GM18867 (cell line): ENCODE measurements around the gene DPF3.

Experiments
- ATAC-seq: cut with Tn5 transposase; IDR thresholded peaks from one replicate; pipeline ENCODE4 v1.9.1; 2021; ENCODE audit warnings: mild to moderate bottlenecking, moderate library complexity; ENCODE audit not compliant: unreplicated experiment

Gene DPF3

DNA sequence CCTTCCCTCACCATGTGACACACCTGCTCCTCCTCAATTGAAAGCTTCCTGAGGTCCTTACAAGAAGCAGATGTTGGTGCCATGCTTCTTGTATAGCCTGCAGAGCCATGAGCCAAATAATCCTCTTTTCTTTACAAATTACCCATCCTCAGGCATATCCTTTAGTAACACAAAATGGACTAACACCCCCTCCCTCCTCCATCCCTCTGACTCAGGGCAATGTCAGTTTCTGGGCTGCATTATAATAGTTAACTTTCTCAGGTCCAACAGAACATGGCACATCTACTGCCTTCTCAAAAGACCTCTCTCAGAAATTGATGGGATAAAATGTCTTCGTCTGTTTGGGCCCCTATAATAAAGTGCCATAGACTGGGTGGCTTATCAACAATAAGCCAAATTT, 287.0 kb downstream of the DPF3 start:
- ATAC-seq, result no peak

DNA sequence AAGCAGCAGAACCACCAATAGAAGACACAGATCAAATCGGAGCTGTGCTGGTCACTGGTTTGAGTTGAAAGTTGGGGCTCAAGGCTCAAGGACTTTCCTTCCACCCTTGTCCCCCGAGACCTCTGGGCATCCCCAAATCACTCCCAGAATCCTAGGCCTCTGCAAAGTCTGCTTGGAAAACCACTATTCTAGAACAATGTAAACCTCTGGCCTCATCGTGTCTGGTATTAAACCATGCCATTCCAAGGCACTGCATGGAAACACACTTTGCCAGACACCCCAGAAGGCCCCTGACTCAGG, 288.0 kb downstream of the DPF3 start:
- no peak for ATAC-seq

- ATAC-seq, result no peak
Observed at GRCh38 chr14:72605096-72605920, 288.6 kb downstream of the DPF3 start.

- ATAC-seq, result no peak
Observed at GRCh38 chr14:72604133-72604532, 289.8 kb downstream of the DPF3 start.

DNA sequence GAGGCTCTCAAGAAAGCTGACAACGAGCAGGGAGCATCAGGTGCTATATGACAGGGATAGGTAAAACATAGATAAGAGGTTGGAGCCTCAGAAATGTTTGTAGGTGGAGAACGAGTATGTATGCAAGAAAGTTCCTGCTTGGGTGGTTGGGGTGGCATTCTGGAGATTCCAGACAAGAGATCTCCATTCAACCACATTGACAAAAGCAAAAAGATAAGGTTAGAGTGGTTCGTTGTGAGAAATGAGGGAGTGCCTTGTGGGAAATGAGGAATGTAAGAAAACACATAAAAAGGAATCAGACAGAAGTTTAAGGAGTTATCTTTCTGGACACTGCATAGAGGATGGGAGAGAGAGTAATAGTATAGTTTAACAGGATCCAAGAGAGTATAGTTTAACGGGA, 290.3 kb downstream of the DPF3 start:
- ATAC-seq, result no peak

GRCh38 chr14:72600551-72601330, 293.2 kb downstream of the DPF3 start:
- ATAC-seq, result no peak

GRCh38 chr14:72599579-72600470, 294.1 kb downstream of the DPF3 start:
- no peak for ATAC-seq

DNA sequence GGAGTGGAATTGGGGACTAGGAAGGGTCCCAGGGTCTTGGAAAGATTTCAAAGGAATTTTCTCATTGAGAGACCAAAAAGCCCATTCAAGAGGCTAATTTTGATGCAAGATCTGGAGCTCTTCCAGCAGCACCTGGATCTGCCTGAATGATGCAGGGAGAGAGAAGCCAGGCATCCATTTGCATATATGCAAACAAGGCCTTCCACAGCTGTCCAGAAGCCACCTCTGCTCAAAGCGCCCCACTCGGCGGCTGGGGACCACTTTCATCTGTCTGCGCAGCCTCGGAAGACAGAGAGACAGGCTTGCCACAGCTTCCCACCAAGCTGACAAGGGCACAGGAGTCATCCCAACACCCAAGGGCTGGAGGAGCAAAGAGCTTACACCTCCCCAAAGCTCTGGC, 295.6 kb downstream of the DPF3 start:
- peak; percentile 49 for ATAC-seq

DNA sequence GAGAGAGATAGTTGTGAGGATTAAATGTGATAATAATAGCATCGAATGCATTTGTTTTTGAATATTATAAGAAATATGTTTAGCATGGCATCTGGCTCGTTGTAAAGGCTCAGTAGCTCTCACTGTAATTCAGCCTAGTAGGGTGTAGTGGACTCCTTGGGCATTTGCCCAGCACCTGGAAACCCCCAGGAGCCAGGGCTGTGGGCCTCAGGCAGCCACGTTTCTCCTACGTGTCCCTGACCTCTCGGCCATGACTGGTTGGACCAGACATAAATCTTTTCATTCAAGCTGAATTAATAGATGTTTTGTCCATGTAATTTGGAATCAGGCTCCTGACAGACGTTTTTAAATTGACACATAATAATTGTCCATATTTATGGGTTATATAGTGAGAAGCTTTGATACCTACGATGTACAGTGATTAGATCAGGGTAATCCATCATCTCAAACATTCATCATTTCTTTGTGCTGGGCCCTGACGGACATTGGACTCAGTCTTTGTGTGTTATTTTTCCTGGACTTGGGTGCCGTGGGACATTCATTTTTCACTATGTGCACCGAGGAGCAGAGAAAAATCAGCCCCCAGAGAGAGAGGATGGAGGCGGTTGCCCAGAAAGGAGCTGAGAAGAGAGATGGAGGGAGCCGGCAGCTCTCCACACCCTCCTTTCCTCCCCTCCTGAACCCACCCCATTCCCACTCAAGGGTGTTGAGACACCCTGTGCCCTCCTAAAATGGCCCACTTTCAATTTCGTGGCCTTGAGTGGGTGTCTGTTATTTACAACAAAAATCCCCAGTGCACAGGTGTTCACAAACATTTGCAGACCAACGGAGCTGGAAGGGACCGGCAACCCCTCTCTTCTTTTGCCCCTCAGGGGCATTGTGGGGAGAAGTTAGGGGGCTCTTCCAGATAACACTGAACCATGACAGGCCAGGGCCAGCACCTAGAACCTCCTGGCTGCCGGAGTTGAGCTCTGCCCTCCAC, 296.4 kb downstream of the DPF3 start:
- ATAC-seq, result peak; percentile 19

GRCh38 chr14:72595152-72595862, 298.6 kb downstream of the DPF3 start:
- ATAC-seq, result no peak

DNA sequence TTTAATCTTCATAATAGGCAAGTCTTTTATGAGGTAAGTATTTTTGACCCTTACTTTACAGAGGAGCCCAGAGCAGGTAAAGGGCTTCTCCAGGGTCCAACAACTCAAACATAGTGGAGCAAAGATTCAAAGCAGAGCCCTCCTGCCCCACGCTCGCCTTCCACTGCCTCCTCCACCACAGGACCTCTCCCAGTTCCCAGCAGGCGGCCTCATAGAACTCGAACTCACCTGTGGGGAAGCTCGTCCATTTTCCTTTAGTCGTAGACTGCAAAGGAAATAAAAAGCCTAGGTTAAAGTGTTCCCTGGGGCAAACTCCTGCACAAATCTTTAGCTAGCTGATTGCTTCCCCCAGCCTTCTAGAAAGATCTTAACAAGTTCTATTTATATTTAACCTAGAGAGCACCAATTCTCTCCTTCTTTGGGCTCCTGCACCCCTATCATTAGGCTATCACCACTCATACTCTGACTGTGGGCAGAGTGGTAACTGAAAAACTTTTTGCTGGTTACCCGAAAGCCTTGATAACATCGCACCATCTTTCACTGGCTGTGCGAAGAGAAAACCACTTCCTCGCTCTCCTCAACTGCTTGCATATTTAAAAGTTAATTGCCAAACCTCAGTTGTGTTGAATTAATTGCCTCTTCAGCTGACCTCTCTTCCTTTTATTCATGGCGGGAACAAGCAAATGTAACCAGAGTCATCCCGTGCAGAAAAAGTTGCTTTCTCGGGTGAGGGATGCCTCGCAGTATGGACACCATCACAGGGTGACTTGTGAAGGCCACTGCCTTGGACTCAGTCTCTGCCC, 299.6 kb downstream of the DPF3 start:
- peak; percentile 83 for ATAC-seq

DNA sequence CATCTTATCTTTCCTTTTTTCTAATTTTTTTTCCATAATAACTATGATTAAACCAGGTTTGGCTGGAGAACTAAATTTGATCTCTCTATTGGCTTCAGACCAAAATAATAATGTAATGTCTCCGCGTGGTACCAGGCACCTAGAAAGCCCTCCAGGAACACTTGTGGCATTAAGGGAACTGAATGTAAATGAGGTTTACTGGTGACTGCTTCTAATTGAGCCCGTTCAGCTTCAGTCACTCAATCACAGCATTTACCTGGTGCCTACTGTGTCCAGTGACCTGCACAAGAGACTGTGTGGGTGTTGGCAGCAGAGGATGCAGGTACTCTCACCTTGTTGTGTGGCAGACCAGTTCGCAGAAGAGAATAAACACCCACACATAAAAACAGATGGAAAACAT, 302.5 kb downstream of the DPF3 start:
- ATAC-seq, result no peak

DNA sequence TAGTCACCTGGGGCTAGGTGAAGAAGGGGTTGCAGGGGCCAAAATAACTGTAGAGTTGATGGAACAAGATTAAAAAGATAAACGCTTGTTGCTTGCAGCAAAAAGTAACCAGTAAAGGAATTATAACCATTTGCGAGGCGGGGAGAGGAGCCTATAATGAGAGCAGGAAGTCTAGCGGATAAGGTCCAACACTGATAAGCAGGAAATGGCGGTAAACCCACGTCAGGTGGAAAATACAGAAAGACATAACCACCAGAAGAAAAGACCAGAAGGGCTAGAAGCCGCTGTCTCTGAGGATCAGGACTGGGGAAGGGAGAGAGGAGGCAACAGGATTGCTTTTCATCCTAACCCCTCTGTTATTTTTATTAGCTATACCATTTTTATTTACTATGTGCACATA, 303.3 kb downstream of the DPF3 start:
- ATAC-seq, result no peak

- ATAC-seq, result no peak
Observed at GRCh38 chr14:72589652-72590051, 304.2 kb downstream of the DPF3 start.

DNA sequence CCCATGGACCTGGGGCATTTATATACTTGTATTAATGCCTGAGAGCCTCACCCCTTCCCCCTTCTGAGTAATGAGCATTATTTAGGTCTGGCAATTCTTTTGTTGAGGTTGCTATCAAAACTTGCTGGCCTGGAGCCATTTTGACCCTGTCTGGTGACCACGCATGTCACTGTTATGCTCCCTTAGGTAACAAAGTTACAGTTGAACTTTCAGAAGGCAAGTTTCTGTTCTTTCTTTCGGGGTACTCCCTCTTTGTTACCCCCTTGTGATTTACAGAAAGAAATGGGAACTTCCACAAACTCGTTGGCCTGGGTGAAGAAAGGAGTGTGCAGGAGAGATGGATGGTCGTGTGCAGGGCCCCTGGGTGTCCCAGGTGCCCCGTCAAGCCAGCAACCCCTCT, 305.4 kb downstream of the DPF3 start:
- no peak for ATAC-seq

GRCh38 chr14:72583316-72584272, 310.3 kb downstream of the DPF3 start:
- no peak for ATAC-seq

DNA sequence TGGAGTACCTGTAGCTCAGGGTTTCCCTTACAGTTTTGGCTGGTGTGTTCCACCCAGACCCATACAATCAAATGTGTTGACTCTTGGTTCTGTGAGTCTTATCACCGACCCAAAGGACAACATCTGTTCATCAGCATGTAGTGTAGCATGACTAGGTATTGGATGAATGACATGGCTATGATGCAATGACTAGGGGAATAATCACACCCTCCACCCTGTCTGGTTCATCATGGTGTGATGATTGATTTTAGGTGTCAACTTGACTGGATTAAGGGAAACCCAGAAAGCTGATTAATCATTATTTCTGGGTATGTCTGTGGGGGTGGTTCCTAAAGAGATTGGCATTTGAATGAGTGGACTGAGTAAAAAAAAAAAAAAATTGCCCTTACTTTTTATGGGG, 311.3 kb downstream of the DPF3 start:
- no peak for ATAC-seq

DNA sequence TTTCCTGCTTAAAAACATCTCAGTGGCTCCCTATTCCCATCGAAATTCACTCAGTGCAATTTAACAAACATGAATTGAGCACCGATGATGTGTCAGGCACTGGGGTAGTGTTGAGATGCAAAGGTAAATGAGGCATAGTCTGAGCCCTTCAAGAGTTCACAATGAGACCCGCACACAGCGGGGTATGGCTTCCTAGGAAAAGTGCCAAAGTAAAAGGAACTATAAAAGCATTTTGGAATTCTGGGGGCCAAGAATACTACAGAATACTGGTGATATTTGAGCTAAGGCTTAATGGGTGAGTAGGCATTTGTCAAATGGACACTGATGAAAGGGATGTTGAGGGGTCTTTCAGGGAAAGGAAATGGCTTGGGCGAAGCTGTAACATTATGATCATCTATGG, 315.4 kb downstream of the DPF3 start:
- no peak for ATAC-seq
